Upper lobe of right lung (tissue), 1 donor: ENCODE measurements around the gene GIN1. TPM values are rescaled to one million over a fixed set of nuclear protein-coding genes. Genes with fewer than 3 reads are reported as not detected.

ENCODE experiments used
- ATAC-seq: fragments of 200-7000 bp; cut with Tn5 transposase; one replicate; pipeline ENCODE4 v1.9.1; 2020; ENCODE audit warnings: mild to moderate bottlenecking, moderate library complexity
- DNase-seq: peaks from one replicate; pipeline ENCODE4 v3.0.0-alpha.2; 2020
- H3K27ac ChIP-seq: fragments of 200-600 bp; one replicate; pipeline ENCODE4 v1.8.0; 2022
- H3K27me3 ChIP-seq: fragments of 200-600 bp; one replicate; pipeline ENCODE4 v1.8.0; 2022; ENCODE audit warnings: mild to moderate bottlenecking
- H3K36me3 ChIP-seq: fragments of 200-600 bp; one replicate; pipeline ENCODE4 v1.8.0; 2022
- H3K4me1 ChIP-seq: fragments of 200-600 bp; one replicate; pipeline ENCODE4 v1.8.0; 2022
- H3K4me3 ChIP-seq: fragments of 200-600 bp; one replicate; pipeline ENCODE4 v1.8.0; 2022; ENCODE audit warnings: mild to moderate bottlenecking
- H3K9me3 ChIP-seq: fragments of 200-600 bp; one replicate; pipeline ENCODE4 v1.8.0; 2022
- intact Hi-C: fragments of 100-400 bp; cut with DNase I; formaldehyde crosslinking; loops from one replicate; pipeline ENCODE4 v1.11.0; 2022
- total RNA-seq: library from RNA; stranded (reverse); fragmentation: NEBNext Ultra II Directional; extraction: Animal tissue kit (Norgen Biotek cat#: 25700); gene quantifications from one replicate; pipeline ENCODE4 v1.2.1, GENCODE V29; 2021
- TF ChIP-seq, protein P1 (sequence below): fragments of 200-600 bp; IDR thresholded peaks from one replicate; pipeline ENCODE4 v1.8.0; 2022; ENCODE audit warnings: antibody characterized with exemption
- donor health status: DM: no; HTN: yes; CAD: no; lungs with severe emphysema.

GIN1 gene
- total RNA-seq, 1 donor from 2014 or later = 6.7 TPM

DNA sequence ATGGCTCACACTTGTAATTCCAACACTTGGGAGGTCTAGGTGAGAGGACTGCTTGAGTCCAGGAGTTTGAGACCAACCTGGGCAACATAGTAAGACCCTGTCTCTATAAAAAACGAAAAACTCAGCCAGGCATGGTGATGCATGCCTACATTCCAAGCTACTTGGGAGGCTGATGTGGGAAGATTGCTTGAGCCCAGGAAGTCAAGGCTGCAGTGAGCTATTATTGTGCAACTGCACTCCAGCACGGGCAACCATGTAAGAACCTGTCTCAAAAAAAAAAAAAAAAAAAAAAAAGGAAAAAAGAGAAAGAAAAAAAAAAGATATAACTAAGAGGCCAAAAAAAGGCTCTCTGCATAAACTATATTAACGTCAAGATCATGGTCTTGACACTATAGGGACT lies 27.3 kb downstream of the GIN1 start:
- no peak for ATAC-seq
- Histone ChIP-seq H3K36me3 (peaks cover 29% of the 10 kb centered on the region), H3K27me3 (no peaks in the 10 kb centered on the region), H3K4me1 (no peaks in the 10 kb centered on the region), H3K9me3 (no peaks in the 10 kb centered on the region), H3K4me3 (no peak overlapping the region), H3K27ac (no peak overlapping the region)
- no peak for DNase-seq
- intact Hi-C loops = no loop called here
- TF ChIP-seq, protein P1, sequence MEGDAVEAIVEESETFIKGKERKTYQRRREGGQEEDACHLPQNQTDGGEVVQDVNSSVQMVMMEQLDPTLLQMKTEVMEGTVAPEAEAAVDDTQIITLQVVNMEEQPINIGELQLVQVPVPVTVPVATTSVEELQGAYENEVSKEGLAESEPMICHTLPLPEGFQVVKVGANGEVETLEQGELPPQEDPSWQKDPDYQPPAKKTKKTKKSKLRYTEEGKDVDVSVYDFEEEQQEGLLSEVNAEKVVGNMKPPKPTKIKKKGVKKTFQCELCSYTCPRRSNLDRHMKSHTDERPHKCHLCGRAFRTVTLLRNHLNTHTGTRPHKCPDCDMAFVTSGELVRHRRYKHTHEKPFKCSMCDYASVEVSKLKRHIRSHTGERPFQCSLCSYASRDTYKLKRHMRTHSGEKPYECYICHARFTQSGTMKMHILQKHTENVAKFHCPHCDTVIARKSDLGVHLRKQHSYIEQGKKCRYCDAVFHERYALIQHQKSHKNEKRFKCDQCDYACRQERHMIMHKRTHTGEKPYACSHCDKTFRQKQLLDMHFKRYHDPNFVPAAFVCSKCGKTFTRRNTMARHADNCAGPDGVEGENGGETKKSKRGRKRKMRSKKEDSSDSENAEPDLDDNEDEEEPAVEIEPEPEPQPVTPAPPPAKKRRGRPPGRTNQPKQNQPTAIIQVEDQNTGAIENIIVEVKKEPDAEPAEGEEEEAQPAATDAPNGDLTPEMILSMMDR = no peak

DNA sequence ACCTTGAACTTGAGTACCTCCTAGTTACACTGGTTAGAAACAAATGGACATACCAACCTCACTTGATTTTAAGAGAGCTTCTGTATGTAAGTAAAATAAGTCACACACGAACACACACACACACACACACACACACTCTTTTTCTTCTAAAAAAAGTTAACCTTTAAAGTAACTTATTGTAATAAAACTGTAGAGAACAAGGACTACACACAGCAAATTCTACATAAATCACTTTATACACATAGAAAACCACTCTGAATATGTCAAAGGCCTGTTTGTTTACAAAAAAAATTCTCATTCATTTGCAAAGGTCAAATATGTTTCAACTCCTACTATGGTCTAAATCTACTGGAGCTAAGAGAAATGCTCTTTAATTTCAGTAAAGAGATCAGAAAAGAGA lies 29.1 kb downstream of the GIN1 start:
- peaks cover 24% of the 10 kb centered on the region for H3K36me3 ChIP-seq
- no peak overlapping the region for H3K4me3 ChIP-seq
- H3K9me3 ChIP-seq = no peaks in the 10 kb centered on the region
- intact Hi-C loops = no loop called here
- ATAC-seq = no peak
- no peak for DNase-seq
- H3K27me3 ChIP-seq = no peaks in the 10 kb centered on the region
- H3K4me1 ChIP-seq = no peaks in the 10 kb centered on the region
- no peak overlapping the region for H3K27ac ChIP-seq
- TF ChIP-seq, protein P1 = no peak

DNA sequence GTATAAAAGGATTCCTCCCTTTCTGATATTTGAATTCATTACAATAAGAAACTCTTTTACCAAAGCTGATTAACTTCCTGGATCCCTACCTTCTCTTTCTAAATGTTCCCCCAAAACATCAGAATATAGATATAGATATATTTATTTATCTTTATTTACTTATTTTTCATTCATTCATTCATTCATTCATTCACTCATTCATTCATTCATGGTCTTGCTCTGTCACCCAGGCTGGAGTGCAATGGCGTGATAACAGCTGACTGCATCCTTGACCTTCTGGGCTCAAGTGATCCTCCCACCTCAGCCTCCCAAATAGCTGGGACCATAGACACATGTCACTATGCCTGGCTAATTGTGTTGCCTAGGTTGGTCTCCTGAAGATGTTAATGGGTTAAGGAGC lies 30.7 kb downstream of the GIN1 start:
- Histone ChIP-seq H3K27me3 (no peaks in the 10 kb centered on the region), H3K4me3 (no peak overlapping the region), H3K4me1 (no peaks in the 10 kb centered on the region), H3K27ac (no peak overlapping the region), H3K36me3 (peaks cover 18% of the 10 kb centered on the region), H3K9me3 (no peaks in the 10 kb centered on the region)
- TF ChIP-seq, protein P1 = no peak
- DNase-seq = no peak
- intact Hi-C loops = no loop called here
- no peak for ATAC-seq

DNA sequence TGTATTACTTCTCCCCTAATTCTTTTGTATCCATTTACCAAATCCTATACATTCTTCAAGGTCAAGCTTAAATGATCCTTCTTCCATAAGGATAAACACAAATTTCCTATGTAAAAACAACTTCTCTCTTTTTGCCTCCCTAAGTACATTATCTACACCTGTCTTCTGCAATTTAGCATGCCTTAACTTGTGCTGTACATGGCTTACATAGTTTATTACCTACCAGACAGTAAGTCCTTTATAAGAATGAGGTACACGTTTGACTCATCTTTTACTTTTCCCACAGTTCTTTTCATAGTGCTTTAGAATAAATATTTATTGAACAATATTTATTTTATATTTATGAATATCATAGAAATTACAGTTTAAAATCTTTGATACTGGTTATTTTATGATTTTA lies 33.4 kb downstream of the GIN1 start:
- intact Hi-C loops = no loop called here
- TF ChIP-seq, protein P1 = no peak
- no peak for DNase-seq
- no peak for ATAC-seq
- Histone ChIP-seq H3K36me3 (peaks cover 18% of the 10 kb centered on the region), H3K4me3 (no peak overlapping the region), H3K4me1 (no peaks in the 10 kb centered on the region), H3K27me3 (no peaks in the 10 kb centered on the region), H3K27ac (no peak overlapping the region), H3K9me3 (peaks cover 14% of the 10 kb centered on the region)

DNA sequence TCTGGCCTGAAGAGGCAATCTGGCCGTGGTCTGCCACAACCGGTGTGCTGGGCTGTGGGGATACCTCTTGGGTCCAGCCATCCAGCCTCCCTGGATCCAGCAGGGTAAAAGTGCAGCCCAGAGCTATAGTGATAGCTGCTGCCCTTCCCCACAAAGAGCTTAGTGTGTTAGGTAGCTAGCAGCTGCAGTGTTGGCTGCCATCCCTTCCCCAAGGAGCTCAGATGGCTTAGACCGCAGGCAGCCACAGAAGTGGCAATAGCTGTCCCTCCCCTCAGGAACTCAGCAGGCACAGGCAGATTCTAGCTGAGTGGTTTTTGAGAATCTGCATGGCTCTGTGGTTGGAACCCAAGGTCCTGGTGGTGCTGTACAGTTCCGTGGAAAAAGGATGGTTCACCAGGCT lies 40.1 kb downstream of the GIN1 start:
- ATAC-seq = no peak
- no peak for DNase-seq

More for the DNA sequence above, 40.1 kb downstream of the GIN1 start:
- Histone ChIP-seq H3K27ac (no peak overlapping the region), H3K36me3 (no peaks in the 10 kb centered on the region), H3K27me3 (no peaks in the 10 kb centered on the region), H3K4me1 (no peaks in the 10 kb centered on the region), H3K4me3 (no peak overlapping the region), H3K9me3 (peaks cover 57% of the 10 kb centered on the region)
- TF ChIP-seq, protein P1 = no peak
- intact Hi-C loops = no loop called here
